SKM-1 (cell line): ENCODE data around the gene TCF15.
"Not testable (repeated sequence)": the region's sequence is repeated elsewhere in the genome, so short reads cannot be mapped to it uniquely, and the experiment has no call there.

Experiments
- DNase-seq: peaks from one replicate; lab custom pipeline; 2025; ENCODE audit not compliant: unreplicated experiment; lab: John Stamatoyannopoulos, UW

The TCF15 gene

DNA sequence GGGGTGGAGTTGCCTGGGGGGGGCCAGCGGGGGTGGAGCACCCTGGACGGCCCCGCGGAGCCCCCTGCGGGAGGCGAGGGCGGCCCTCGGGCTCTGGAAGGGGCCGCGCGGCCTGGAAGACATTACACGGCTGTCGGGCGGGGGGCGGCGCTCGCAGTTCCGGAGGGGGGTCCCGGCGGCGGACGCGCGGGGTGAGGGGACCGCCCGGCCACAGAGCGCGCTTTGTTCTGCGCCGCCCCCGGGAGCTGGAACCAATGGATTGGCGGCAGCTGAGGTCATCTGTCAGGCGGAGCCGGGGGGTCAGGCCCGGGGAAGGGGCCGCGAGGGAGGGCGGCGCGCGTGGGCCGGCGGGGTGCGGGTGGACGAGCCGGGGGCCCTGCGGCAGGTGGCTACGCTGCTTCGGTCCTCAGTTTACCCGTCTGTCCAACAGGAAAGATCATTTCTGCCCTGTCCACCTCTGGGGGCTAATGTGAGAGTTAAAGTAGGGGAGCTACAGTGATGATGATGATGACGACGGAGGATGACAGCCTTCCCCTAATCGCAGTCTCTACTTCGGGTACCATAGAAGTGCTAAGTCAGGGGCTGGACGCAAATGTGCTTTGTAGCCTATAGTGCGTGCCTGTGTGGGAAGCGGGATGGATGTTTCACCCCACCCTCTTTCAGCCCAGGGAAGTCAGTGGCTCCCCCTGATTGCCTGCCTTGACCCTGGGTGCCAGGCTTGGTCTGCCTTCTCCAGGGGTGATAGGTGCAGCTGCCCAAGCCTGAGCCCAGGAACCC lies 32.5 kb upstream of the TCF15 start:
- DNase-seq: no peak

DNA sequence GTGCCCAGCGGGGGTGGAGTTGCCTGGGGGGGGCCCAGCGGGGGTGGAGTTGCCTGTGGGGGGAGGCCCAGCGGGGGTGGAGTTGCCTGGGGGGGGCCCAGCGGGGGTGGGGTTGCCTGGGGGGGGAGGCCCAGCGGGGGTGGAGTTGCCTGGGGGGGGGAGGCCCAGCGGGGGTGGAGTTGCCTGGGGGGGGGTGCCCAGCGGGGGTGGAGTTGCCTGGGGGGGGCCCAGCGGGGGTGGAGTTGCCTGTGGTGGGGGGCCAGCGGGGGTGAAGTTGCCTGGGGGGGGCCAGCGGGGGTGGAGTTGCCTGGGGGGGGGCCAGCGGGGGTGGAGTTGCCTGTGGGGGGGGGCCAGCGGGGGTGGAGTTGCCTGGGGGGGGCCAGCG lies 31.9 kb upstream of the TCF15 start:
- DNase-seq: not testable (repeated sequence)

DNA sequence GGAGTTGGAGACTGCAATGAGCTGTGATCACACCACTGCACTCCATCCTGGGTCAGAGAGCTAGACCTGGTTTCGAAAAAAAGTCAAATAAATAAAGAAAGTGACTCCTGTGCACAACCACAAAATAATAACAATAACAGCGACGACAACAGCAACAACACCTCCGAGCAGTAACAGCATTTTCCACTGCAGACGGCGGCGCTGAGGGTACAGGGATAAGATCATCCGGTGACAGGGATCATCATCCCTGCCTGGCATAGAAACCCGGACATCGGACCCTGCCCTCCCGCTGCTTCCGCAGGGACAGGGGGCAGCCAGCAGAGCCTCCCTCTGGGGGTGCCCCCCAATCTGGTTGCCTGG lies 31.4 kb upstream of the TCF15 start:
- DNase-seq: no peak

DNA sequence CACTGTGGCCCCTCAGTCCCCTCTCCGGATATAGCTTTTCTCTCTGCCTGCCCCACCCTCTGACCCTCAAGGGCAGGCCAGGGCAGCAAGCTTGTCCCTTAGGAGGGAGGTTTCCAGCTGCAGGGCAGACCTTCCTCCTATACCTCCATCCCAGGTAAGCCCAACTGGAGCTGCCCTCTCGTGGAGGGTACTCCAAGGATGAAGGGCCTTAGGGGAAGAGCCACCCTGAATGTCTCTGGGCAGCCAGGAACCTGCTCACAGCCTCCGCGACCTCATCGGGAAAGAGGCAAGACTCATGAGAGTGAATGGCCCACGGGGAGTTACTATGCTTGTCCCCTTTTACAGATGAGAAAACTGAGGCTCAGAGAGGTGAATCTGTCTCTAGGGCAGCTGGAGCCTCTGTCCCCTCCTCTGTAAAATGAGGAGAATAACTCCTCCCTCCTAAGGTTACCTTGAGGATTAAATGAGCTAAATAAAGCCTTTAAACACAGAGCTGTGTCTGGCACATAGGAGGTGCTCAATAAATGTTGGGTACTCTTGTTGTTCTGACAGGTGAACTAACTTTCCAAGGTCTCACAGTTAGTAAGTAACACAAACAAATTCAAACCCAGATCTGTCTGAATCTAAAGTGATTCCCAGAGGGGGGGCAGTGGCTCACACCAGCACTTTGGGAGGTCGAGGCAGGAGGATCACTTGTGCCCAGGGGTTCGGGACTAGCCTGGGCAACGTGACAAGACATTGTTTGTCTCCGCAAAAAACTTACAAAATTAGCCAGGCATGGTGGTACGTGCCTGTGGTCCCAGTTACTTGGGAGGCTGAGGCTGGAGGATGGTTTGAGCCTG lies 30.8 kb upstream of the TCF15 start:
- DNase-seq: no peak

DNA sequence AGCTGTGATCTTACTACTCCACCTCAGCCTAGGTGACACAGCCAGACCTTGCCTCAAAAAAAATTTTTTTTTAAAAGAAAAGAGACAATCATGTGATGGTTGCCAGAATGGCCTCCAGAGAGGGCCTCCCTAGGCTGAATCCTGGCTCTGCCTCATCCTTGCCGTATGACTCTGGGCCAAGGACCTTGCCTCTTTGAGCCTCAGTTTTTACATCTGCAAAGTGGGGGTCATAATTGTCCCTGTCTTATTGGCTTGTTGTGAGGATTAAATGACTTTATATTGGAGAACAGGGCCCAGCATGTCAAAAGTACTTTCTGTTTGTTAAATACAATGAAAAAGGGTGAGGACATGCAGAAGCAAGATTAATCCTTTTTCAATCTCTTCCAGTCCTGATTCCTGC lies 28.5 kb upstream of the TCF15 start:
- DNase-seq: no peak

DNA sequence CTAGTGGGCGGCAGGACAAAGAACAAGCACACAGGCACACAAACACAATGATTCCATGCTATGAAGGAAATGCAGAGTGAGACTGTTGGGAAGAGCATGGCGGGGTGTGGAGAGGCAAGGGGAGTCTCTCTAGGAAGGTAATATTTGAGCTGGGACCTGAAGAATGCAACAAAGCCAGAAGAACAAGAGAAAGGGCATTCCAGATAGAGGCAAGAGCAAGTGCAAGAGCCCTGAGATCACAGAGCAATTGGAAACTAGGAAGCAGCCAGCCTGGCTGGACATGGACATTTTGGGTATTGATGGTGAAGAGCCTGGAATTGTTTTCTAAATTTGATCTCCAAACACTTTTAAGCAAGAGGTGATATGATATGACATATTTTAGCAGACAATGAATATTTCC lies 27.4 kb upstream of the TCF15 start:
- no peak for DNase-seq

DNA sequence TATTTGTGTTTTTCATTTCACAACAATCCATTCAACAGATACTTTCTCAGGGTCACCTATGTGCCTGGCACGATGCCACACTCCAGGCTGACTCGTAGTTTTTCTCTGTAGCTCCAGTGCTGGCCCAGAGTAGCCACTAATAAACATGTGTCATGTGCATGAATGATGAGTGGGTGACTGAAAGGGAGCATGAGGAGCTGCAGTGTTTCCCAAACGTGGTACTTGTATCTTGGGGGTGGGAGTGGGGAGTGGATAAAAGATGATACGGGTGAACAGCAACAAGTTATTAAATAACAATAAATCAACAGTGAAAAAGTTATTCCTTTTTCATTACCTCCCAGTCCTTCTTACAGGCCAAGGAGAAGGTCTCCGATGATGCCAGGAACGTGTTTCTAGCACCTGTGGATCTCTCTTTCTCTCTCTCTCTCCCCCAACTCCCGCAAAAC lies 25.8 kb upstream of the TCF15 start:
- no peak for DNase-seq

DNA sequence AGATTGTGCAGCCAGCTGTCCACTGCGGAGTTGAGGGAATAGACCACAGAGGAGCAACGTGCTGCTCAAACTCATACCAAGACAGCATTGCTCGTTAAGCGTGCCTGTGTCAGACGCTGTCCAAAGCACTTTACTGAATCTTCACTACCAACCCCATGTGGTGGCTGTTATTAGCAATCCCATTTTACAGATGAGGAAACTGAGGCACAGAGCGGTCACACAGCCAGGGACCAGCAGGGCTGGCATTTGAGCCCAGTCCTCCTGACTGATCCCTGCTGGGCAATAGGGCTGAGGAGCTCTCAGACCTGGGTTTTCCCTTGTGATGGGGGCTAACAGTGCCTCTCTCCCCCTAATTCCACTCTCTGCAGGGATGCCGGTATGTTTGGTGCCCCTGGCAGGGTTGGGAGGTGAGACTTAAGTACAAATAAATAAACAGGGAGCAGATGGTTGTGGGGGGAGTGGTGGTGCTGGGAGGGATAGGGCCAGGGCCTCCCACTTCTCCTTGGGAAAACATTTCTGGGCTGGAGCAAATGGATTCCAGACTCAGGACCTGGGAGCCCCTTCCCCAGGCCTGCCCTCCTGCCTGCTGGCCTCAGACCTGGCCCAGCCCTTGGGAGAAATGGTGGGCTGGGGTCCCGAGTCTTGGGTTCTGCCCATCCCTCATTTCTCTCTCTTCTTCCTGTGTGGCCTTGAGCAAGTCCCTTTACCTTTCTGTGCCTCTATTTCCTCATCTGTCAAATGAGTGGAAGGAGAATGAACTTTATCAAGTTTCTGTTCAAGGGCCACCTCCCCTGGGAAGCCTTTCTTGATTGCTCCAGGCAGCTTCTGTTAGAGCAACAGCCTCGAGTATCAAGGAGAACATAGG lies 25.2 kb upstream of the TCF15 start:
- no peak for DNase-seq

DNA sequence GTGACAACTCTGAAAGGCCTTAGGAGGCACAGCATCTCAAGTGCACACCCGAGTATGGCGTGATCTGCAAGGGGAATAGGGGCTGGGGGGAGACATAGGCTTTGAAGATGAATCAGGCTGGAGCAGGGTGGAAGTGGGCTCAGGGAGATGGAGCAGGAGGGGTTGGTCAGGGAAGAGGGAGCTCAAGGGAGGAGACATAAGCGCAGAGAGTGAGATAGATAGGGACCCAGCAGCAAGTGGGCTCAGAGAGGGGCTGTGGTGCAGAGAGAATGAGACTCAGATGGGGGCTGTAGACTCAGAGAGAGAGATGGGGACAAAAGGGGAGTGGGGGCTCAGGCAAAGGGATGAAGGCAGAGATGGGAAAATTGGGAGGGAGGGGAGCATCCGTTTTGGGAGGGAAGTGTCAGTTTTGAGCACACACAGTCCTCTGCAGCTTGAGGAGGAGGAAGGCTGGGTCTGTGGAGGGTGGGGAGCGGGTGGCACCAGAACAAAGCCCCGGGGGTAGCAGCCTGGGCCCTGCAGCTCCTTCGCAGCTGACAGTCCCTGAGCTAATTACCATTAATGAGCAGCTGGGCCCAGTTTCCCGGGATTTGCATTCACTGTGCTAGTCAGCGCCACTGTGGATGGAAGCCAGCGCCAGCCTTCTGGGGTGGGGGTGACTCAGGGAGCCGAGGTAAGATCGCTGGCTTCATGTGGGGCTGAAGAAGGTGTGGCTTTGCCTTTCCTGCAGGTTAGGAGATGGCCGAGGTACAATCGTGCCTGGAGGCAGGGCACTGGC lies 24.2 kb upstream of the TCF15 start:
- no peak for DNase-seq

DNA sequence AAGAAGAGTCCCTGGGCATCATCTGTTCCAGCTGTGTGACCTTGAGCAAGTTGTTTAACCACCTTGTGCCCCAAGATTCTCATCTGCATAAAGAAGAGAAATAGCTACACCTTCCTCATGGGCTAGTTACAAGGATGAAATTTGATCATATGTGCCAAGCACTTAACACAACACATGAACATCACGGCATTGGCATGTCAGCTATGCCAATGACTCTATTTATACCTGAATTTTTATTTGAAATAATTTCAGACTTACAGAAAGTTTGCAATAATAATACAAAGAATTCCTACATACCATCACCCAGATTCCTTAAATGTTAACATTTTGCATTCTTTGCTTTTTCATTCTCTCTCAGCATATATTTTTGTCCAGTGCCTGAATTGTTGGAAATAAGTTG lies 21.0 kb upstream of the TCF15 start:
- no peak for DNase-seq

DNA sequence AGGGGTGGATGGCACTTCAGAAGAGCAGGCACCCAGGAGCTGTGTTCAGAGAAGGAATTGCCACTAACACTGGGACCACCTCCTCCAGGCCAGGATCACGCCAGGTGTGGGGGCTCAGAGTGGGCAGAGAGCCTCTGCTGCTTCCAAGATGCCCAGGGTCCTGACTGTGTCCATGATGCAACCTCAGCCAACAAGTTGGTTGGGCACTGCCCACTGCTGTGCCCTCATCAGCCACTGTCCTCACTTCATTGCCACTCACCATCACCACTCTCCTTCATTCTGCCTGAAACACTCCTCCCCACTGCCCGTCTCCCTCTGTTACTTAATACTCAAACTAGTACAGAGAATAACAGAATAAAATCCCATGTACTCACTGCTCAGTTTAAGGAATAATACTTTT lies 16.5 kb upstream of the TCF15 start:
- DNase-seq: no peak

DNA sequence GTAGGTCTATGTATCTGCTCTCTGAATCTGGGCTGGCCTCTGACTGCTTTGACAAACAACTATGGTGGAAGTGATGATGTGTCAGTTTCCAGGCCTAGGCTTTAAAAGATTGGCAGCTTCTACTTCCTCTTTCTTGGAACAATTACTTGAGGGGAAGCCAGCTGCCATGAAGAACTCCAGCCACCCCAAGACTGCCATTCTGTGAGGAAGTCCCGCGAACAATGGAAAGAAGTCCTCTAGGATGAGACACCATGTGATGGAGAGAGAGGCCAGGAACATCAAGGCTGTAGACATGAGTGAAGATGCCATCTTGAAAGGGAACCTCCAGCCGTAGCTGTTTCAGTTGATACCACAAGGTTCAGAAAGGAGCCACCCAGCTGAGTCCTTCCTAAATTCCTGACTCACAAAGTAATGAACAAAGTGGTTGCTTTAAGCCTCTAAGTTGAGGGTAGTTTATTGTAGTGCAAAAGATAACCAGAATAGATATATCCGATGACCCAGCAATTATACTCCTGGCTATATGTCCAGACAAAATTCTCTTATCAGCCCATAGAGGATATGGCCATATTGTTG lies 15.3 kb upstream of the TCF15 start:
- DNase-seq: no peak

DNA sequence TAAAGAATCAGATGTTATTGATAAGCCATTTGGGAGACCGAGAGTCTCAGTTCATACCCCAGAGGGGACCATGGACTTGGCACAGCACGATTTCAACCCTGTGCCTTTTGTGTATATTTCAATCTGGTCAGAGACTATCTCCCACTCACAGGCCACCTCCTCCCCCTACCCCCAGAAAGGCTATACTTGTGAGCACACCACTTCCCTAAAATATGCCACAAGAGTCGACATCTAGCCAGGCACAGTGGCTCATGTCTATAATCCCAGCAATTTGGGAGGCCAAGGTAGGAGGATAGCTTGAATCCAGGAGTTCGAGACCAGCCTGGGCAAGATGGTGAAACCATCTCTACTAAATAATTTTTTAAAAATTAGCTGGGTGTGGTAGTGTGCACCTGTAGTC lies 13.6 kb upstream of the TCF15 start:
- no peak for DNase-seq

DNA sequence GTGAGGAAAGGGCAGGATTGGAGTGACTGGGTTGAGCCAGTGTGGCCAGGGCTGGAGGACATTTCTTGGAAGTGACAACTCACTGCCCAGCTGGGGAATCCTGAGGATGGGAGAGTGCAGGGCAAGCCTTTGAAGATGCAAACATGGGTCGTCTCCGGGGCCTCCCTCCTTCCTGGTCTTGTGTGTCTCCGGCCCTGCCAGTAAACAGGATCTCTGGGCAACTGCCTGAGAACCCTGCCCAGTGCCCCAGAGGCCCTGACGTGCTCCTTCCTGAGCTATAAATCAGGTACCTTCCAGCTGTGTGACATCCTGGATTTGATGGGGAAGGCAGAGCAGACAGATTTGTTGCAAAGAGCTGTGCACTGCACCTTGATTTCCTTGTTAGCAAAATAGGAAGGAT lies 12.9 kb upstream of the TCF15 start:
- no peak for DNase-seq

DNA sequence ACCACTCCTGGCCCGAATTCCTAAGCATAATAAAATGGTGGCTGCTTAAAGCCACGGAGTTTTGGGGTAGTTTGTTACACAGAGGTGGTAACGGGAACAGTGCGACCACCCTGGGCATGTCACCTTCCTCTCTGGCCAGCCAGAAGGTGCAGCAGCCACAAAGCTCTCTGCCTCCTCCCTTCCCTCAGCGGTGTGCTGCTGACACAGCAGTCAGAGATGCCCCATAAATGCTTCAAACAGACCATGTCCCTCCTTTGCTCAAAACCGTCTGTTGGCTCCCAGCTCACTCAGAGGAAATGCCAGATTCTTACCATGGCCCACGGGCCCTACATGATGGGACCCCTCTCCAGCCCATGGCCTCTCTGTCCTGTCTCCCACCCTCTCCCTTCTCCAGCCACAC lies 12.1 kb upstream of the TCF15 start:
- no peak for DNase-seq

DNA sequence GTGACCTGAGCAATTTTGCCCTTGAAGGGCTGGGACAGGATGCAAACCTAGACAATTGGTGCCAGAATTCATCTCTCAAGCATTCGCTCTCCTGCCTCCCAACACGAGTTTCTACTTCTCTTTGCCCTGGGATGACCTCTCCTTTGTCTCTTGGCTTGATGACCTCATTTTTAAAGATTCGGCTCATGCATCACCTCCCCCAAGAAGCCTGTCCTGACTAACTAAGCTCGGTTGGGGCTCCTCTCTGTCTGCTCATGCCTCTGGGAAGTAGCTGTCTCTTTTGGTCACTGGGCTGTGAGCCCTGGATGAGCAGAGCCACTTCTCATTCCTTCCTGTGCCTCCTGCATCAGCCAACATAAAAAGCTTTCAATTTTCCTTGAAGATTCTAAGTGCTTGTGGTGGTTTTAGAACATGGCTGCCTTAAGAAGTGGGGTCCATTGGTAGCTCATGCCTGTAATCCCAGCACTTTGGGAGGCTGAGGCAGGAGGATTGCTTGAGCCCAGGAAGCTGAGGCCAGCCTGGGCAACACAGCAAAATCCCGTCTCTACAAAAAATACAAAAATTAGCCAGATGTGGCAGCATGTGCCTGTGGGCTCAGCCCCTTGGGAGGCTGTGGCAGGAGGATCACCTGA lies 11.1 kb upstream of the TCF15 start:
- no peak for DNase-seq

DNA sequence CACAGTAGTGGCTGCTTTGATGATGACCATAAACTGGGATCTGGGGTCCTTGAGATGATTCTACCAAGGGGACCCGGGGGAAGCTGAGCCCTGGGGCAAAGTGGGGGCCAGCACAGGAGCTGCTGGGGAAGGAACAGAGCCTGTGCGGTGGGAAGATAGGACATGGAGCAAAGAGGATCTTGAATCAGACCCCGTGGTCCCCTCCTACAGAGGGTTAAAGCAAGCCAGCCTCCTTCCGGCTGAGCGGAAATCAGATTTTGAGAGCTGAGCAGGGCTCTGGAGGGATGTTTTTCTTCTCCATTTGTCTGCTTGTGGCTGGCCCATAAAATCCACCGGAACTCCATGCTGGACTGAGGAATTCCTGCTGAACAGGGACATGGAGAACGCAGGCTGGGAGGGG lies 10.1 kb upstream of the TCF15 start:
- DNase-seq: no peak

DNA sequence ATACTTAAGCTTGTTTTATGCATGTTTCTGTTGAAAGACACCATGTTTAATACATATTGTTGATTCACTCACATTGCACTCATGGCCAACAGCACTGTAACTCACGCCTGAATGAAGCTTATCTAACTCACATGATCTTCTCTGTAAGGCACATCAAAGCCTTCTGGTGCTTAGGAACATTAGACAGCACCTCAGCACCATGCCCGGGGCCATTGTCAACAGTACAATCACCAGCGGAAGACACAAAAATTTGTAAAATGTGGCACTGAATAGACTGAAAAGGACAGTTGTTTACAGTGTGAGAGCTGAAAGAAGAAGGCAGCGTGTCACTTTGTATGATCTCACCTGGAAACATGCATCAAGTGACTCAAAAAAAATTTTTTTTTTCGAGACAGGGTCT lies 8.9 kb upstream of the TCF15 start:
- DNase-seq: no peak

DNA sequence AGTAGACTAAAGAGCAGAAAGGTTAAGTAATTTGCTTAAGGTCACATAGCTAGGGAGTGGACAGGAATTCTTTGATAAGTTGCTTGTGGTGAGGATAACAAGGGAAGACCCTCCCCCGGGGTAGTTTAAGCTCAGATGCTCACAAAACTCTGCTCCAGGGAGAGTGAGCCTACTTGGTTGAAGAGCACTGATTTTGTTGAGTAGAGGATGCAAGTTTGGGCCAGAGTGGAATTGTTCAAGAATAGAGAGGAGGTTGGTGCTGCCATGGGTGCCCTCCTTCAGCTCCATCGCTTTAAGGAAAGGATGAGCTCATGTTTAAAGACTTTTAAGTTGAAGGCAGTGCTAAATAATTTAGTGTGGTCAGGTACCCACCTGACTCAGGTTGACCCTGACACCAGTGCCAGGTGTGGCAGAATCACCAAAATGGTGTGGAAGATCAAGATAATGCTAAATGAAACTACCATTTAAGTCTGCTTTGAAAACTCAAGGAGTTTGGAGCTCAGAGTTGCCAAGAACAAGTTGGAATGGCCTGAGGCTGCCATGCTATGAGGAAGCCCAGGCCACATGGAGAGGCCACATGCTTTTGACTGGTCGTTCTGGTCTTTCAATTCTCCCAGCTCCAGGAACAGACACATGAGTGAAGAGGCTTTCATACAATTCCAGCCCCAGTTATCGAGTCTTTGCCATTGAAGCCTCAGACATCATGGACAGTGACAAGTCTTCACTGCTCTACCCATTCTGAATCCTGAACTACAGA lies 8.0 kb upstream of the TCF15 start:
- DNase-seq: no peak
